DMS53 treated with DMSO at 0.1 percent for 48 hours (cell line): ENCODE measurements around the gene CTBP2.

Experiments used
- DNase-seq: peaks from one replicate; lab custom pipeline; 2025; ENCODE audit not compliant: unreplicated experiment; lab: John Stamatoyannopoulos, UW

Gene CTBP2

GRCh38 chr10:125159932-125160855 is at the start of gene CTBP2:
CTBP2 (minus strand) TSS chr10:125160563.
- peak; percentile 24 for DNase-seq

GRCh38 chr10:125209591-125210355 is 49.4 kb upstream of the CTBP2 start:
- DNase-seq = no peak

GRCh38 chr10:125208854-125209565 is 48.6 kb upstream of the CTBP2 start:
- DNase-seq = no peak

- DNase-seq = no peak
These were observed 46.3 kb upstream of the CTBP2 start for GRCh38 chr10:125206623-125207022.

- DNase-seq = no peak
These were observed 45.1 kb upstream of the CTBP2 start for GRCh38 chr10:125205431-125205830.

- no peak for DNase-seq
These were observed 44.0 kb upstream of the CTBP2 start for GRCh38 chr10:125204400-125204799.

GRCh38 chr10:125203186-125203800 is 42.9 kb upstream of the CTBP2 start:
- DNase-seq = no peak

GRCh38 chr10:125201791-125202622 is 41.6 kb upstream of the CTBP2 start:
- no peak for DNase-seq

GRCh38 chr10:125201108-125201524 is 40.8 kb upstream of the CTBP2 start:
- peak; percentile 57 for DNase-seq

- DNase-seq = no peak
These were observed 40.0 kb upstream of the CTBP2 start for GRCh38 chr10:125200396-125200795.

GRCh38 chr10:125199270-125199669 is 38.9 kb upstream of the CTBP2 start:
- no peak for DNase-seq

GRCh38 chr10:125194814-125195213 is 34.5 kb upstream of the CTBP2 start:
- no peak for DNase-seq

GRCh38 chr10:125193306-125193877 is 33.0 kb upstream of the CTBP2 start:
- DNase-seq = no peak

GRCh38 chr10:125192620-125193019 is 32.3 kb upstream of the CTBP2 start:
- no peak for DNase-seq

- DNase-seq = no peak
These were observed 31.6 kb upstream of the CTBP2 start for GRCh38 chr10:125192005-125192404.

GRCh38 chr10:125190946-125191345 is 30.6 kb upstream of the CTBP2 start:
- DNase-seq = no peak

- DNase-seq = no peak
These were observed 30.1 kb upstream of the CTBP2 start for GRCh38 chr10:125190414-125190813.

GRCh38 chr10:125189162-125189561 is 28.8 kb upstream of the CTBP2 start:
- no peak for DNase-seq
